NCI-H345 treated with DMSO at 0.1 percent for 48 hours (cell line): Measurements from ENCODE around the gene COL18A1.

Experiments
- DNase-seq: peaks from one replicate; lab custom pipeline; 2025; ENCODE audit not compliant: unreplicated experiment; lab: John Stamatoyannopoulos, UW

The COL18A1 gene

GRCh38 chr21:45504516-45505415 lies 99.8 kb downstream of the COL18A1 start:
- no peak for DNase-seq

- DNase-seq: peak; percentile 16
Measured at GRCh38 chr21:45505416-45506021, 100.6 kb downstream of the COL18A1 start.

- no peak for DNase-seq
Measured at GRCh38 chr21:45506241-45506817, 101.4 kb downstream of the COL18A1 start.

GRCh38 chr21:45506836-45507522 lies 102.0 kb downstream of the COL18A1 start:
- DNase-seq: no peak

GRCh38 chr21:45507523-45507875 lies 102.5 kb downstream of the COL18A1 start:
- no peak for DNase-seq

GRCh38 chr21:45507888-45508508 lies 103.0 kb downstream of the COL18A1 start:
- DNase-seq: no peak

- DNase-seq: no peak
Measured at GRCh38 chr21:45508607-45509565, 103.9 kb downstream of the COL18A1 start.

GRCh38 chr21:45509566-45510465 lies 104.9 kb downstream of the COL18A1 start:
- no peak for DNase-seq

- DNase-seq: no peak
Measured at GRCh38 chr21:45510466-45510955, 105.5 kb downstream of the COL18A1 start.

- DNase-seq: no peak
Measured at GRCh38 chr21:45511007-45511406, 106.0 kb downstream of the COL18A1 start.

GRCh38 chr21:45511661-45512431 lies 106.9 kb downstream of the COL18A1 start:
- no peak for DNase-seq

- no peak for DNase-seq
Measured at GRCh38 chr21:45512626-45513002, 107.6 kb downstream of the COL18A1 start.

- no peak for DNase-seq
Measured at GRCh38 chr21:45513003-45513717, 108.2 kb downstream of the COL18A1 start.

GRCh38 chr21:45513741-45514310 lies 108.9 kb downstream of the COL18A1 start:
- no peak for DNase-seq

- no peak for DNase-seq
Measured at GRCh38 chr21:45514311-45515021, 109.5 kb downstream of the COL18A1 start.

- no peak for DNase-seq
Measured at GRCh38 chr21:45515241-45516061, 110.5 kb downstream of the COL18A1 start.
